Activated CD8-positive, alpha-beta memory T cell treated with anti-CD3 and anti-CD28 coated beads, Interleukin-2, amount 10 ng/mL, durations not matched to agents 7 days and 5 days (primary cell): ENCODE data around the gene FOXP2. TPM values are rescaled to one million over a fixed set of nuclear protein-coding genes. Genes with fewer than 3 reads are reported as not detected.
"Not testable (repeated sequence)": the region's sequence is repeated elsewhere in the genome, so short reads cannot be mapped to it uniquely, and the experiment has no call there.

Experiments used
- ATAC-seq: fragments of 150-1000 bp; cut with Tn5 transposase; one replicate; pipeline ENCODE4 v1.10.0; 2021; ENCODE audit warnings: moderate library complexity
- CTCF ChIA-PET: fragments of 350-600 bp; sonication (Branson Sonifier 250); formaldehyde crosslinking; loops from one replicate; lab custom pipeline; 2021; ENCODE audit warnings: antibody characterized with exemption; lab: Charles Lee
- DNase-seq: peaks from one replicate; pipeline ENCODE4 v3.0.0-alpha.2; 2020
- H3K27ac Mint-ChIP-seq: one replicate; pipeline ENCODE4 v1.8.0; 2021; ENCODE audit warnings: mild to moderate bottlenecking, mixed read lengths
- H3K27me3 Mint-ChIP-seq: one replicate; pipeline ENCODE4 v1.8.0; 2021; ENCODE audit warnings: mixed read lengths
- H3K36me3 Mint-ChIP-seq: one replicate; pipeline ENCODE4 v1.8.0; 2021; ENCODE audit warnings: mild to moderate bottlenecking, mixed read lengths
- H3K4me1 Mint-ChIP-seq: one replicate; pipeline ENCODE4 v1.8.0; 2021; ENCODE audit warnings: mixed read lengths
- H3K4me3 Mint-ChIP-seq: one replicate; pipeline ENCODE4 v1.8.0; 2021; ENCODE audit warnings: mild to moderate bottlenecking, moderate library complexity, mixed read lengths
- H3K9me3 Mint-ChIP-seq: one replicate; pipeline ENCODE4 v1.8.0; 2022; ENCODE audit warnings: low read depth, mixed read lengths
- total RNA-seq, 2 experiments: library from RNA; stranded (reverse); gene quantifications; one replicate each; pipeline ENCODE4 v1.2.3, GENCODE V29; 2021

FOXP2 gene
- total RNA-seq, 2 experiments from 2014 or later, result 0.28 TPM; not detected in 1

GRCh38 chr7:114540291-114540690 lies 125.7 kb downstream of the FOXP2 start:
- CTCF ChIA-PET, result no interaction called here

GRCh38 chr7:114547346-114547745 lies 132.7 kb downstream of the FOXP2 start:
- H3K9me3 Mint-ChIP-seq, ATAC-seq, CTCF ChIA-PET, H3K36me3 Mint-ChIP-seq, DNase-seq, H3K27ac Mint-ChIP-seq, H3K4me1 Mint-ChIP-seq, H3K27me3 Mint-ChIP-seq, H3K4me3 Mint-ChIP-seq: not testable (repeated sequence)

More at GRCh38 chr7:114540291-114540690, 125.7 kb downstream of the FOXP2 start:
- Mint-ChIP-seq H3K4me3 (no peak overlapping the region), H3K27me3 (peaks cover 14% of the 10 kb centered on the region), H3K4me1 (no peaks in the 10 kb centered on the region), H3K9me3 (no peaks in the 10 kb centered on the region), H3K27ac (no peak overlapping the region), H3K36me3 (no peaks in the 10 kb centered on the region)
- ATAC-seq (no peak), DNase-seq (no peak)

GRCh38 chr7:114548081-114548980 lies 133.7 kb downstream of the FOXP2 start:
- DNase-seq, result no peak
- peaks cover 4% of the 10 kb centered on the region for H3K27me3 Mint-ChIP-seq
- no peaks in the 10 kb centered on the region for H3K36me3 Mint-ChIP-seq
- ATAC-seq, result no peak
- no peak overlapping the region for H3K4me3 Mint-ChIP-seq
- no peak overlapping the region for H3K27ac Mint-ChIP-seq
- H3K9me3 Mint-ChIP-seq, result no peaks in the 10 kb centered on the region
- CTCF ChIA-PET, result no interaction called here
- H3K4me1 Mint-ChIP-seq, result no peaks in the 10 kb centered on the region

GRCh38 chr7:114554781-114555537 lies 140.3 kb downstream of the FOXP2 start:
- CTCF ChIA-PET, result no interaction called here
- ATAC-seq, result no peak
- H3K4me1 Mint-ChIP-seq, result no peaks in the 10 kb centered on the region
- DNase-seq, result no peak
- H3K27me3 Mint-ChIP-seq, result no peaks in the 10 kb centered on the region
- H3K9me3 Mint-ChIP-seq, result no peaks in the 10 kb centered on the region
- H3K27ac Mint-ChIP-seq, result no peak overlapping the region
- H3K4me3 Mint-ChIP-seq, result no peak overlapping the region
- H3K36me3 Mint-ChIP-seq, result no peaks in the 10 kb centered on the region

GRCh38 chr7:114567416-114567815 lies 152.8 kb downstream of the FOXP2 start:
- Mint-ChIP-seq H3K27ac (no peak overlapping the region), H3K4me3 (no peak overlapping the region), H3K36me3 (no peaks in the 10 kb centered on the region), H3K4me1 (no peaks in the 10 kb centered on the region), H3K27me3 (no peaks in the 10 kb centered on the region), H3K9me3 (no peaks in the 10 kb centered on the region)
- ATAC-seq (no peak), DNase-seq (no peak)
- CTCF ChIA-PET, result no interaction called here

- Mint-ChIP-seq H3K9me3 (no peaks in the 10 kb centered on the region), H3K27me3 (no peaks in the 10 kb centered on the region), H3K36me3 (no peaks in the 10 kb centered on the region), H3K4me3 (no peak overlapping the region), H3K27ac (no peak overlapping the region), H3K4me1 (no peaks in the 10 kb centered on the region)
- no peak for DNase-seq
- no peak for ATAC-seq
- CTCF ChIA-PET, result no interaction called here
Observed at GRCh38 chr7:114569220-114569619, 154.6 kb downstream of the FOXP2 start.

- DNase-seq (no peak), ATAC-seq (no peak)
- no peaks in the 10 kb centered on the region for H3K4me1 Mint-ChIP-seq
- no peak overlapping the region for H3K27ac Mint-ChIP-seq
- H3K27me3 Mint-ChIP-seq, result no peaks in the 10 kb centered on the region
- no peak overlapping the region for H3K4me3 Mint-ChIP-seq
- CTCF ChIA-PET, result no interaction called here
- H3K9me3 Mint-ChIP-seq, result no peaks in the 10 kb centered on the region
- H3K36me3 Mint-ChIP-seq, result no peaks in the 10 kb centered on the region
Observed at GRCh38 chr7:114574384-114574783, 159.8 kb downstream of the FOXP2 start.

GRCh38 chr7:114575098-114575497 lies 160.5 kb downstream of the FOXP2 start:
- H3K4me3 Mint-ChIP-seq, result no peak overlapping the region
- ATAC-seq, result no peak

GRCh38 chr7:114580963-114581362 lies 166.3 kb downstream of the FOXP2 start:
- CTCF ChIA-PET, H3K27me3 Mint-ChIP-seq, H3K27ac Mint-ChIP-seq, H3K4me1 Mint-ChIP-seq, DNase-seq, H3K9me3 Mint-ChIP-seq, H3K4me3 Mint-ChIP-seq, ATAC-seq, H3K36me3 Mint-ChIP-seq: not testable (repeated sequence)

More at GRCh38 chr7:114575098-114575497, 160.5 kb downstream of the FOXP2 start:
- no peaks in the 10 kb centered on the region for H3K9me3 Mint-ChIP-seq
- H3K36me3 Mint-ChIP-seq, result no peaks in the 10 kb centered on the region
- H3K4me1 Mint-ChIP-seq, result no peaks in the 10 kb centered on the region
- H3K27ac Mint-ChIP-seq, result no peak overlapping the region
- DNase-seq, result no peak
- CTCF ChIA-PET, result no interaction called here
- no peaks in the 10 kb centered on the region for H3K27me3 Mint-ChIP-seq

GRCh38 chr7:114588506-114588905 lies 173.9 kb downstream of the FOXP2 start:
- Mint-ChIP-seq H3K27ac (no peak overlapping the region), H3K27me3 (peaks cover 5% of the 10 kb centered on the region), H3K4me1 (no peaks in the 10 kb centered on the region), H3K36me3 (no peaks in the 10 kb centered on the region), H3K9me3 (no peaks in the 10 kb centered on the region), H3K4me3 (no peak overlapping the region)
- no peak for DNase-seq
- no peak for ATAC-seq
- CTCF ChIA-PET, result no interaction called here

- no peak for ATAC-seq
- no peaks in the 10 kb centered on the region for H3K9me3 Mint-ChIP-seq
- H3K4me1 Mint-ChIP-seq, result no peaks in the 10 kb centered on the region
- no peak overlapping the region for H3K27ac Mint-ChIP-seq
- peaks cover 5% of the 10 kb centered on the region for H3K27me3 Mint-ChIP-seq
- no peak overlapping the region for H3K4me3 Mint-ChIP-seq
- DNase-seq, result no peak
- CTCF ChIA-PET, result no interaction called here
- no peaks in the 10 kb centered on the region for H3K36me3 Mint-ChIP-seq
Observed at GRCh38 chr7:114589436-114589835, 174.8 kb downstream of the FOXP2 start.

- no peaks in the 10 kb centered on the region for H3K9me3 Mint-ChIP-seq
- no peaks in the 10 kb centered on the region for H3K36me3 Mint-ChIP-seq
- no peak for ATAC-seq
- H3K4me3 Mint-ChIP-seq, result no peak overlapping the region
- no peak for DNase-seq
- CTCF ChIA-PET, result no interaction called here
- H3K27me3 Mint-ChIP-seq, result peaks cover 5% of the 10 kb centered on the region
- H3K27ac Mint-ChIP-seq, result no peak overlapping the region
- no peaks in the 10 kb centered on the region for H3K4me1 Mint-ChIP-seq
Observed at GRCh38 chr7:114590298-114590697, 175.7 kb downstream of the FOXP2 start.

- CTCF ChIA-PET, result no interaction called here
- Mint-ChIP-seq H3K36me3 (no peaks in the 10 kb centered on the region), H3K9me3 (no peaks in the 10 kb centered on the region), H3K27me3 (peaks cover 8% of the 10 kb centered on the region), H3K27ac (no peak overlapping the region), H3K4me1 (no peaks in the 10 kb centered on the region), H3K4me3 (no peak overlapping the region)
- no peak for DNase-seq
- ATAC-seq, result no peak
Observed at GRCh38 chr7:114598946-114599345, 184.3 kb downstream of the FOXP2 start.

- ATAC-seq (no peak), DNase-seq (no peak)
- Mint-ChIP-seq H3K4me1 (no peaks in the 10 kb centered on the region), H3K9me3 (no peaks in the 10 kb centered on the region), H3K4me3 (no peak overlapping the region), H3K27me3 (no peaks in the 10 kb centered on the region), H3K36me3 (no peaks in the 10 kb centered on the region), H3K27ac (no peak overlapping the region)
- CTCF ChIA-PET, result no interaction called here
Observed at GRCh38 chr7:114606100-114606499, 191.5 kb downstream of the FOXP2 start.
